GM12878 (cell line): ENCODE measurements around the gene ELFN2.

ENCODE experiments used
- BHLHE40 ChIP-seq, 2 experiments: fragments of 450-650 bp in 1 of 2; IDR thresholded peaks; 2 replicates each; pipeline ENCODE4 v1.6.1; 2011 to 2017; ENCODE audit warnings: low read depth in 2 of 2, borderline replicate concordance in 1 of 2, improper control_type of control experiment in 1 of 2, low read length in 1 of 2, mild to moderate bottlenecking in 1 of 2
- CTCF ChIP-seq, 3 experiments: IDR thresholded peaks in 2 of 3; conservative IDR thresholded peaks in 1 of 3; 2 replicates each; pipeline ENCODE4 v1.5.1; 2011; ENCODE audit warnings: low read depth in 3 of 3, low read length in 3 of 3, mild to moderate bottlenecking in 3 of 3, control low read depth in 2 of 3, moderate library complexity in 2 of 3, inconsistent platforms in 1 of 3, mixed read lengths in 1 of 3; ENCODE audit not compliant: control insufficient read depth in 2 of 3, insufficient read depth in 1 of 3; ENCODE audit errors: extremely low read depth in 1 of 3
- EZH2 ChIP-seq: IDR thresholded peaks from 2 replicates; pipeline ENCODE4 v1.6.1; 2012; ENCODE audit warnings: low read depth, mild to moderate bottlenecking, control low read depth, inconsistent platforms, low read length, borderline replicate concordance; ENCODE audit not compliant: control insufficient read depth
- GABPA ChIP-seq: IDR thresholded peaks from 2 replicates; pipeline ENCODE4 v1.6.1; 2014; ENCODE audit warnings: antibody characterized with exemption, low read depth, mild to moderate bottlenecking, inconsistent platforms
- MXI1 ChIP-seq: fragments of 150-350 bp; IDR thresholded peaks from 2 replicates; pipeline ENCODE4 v1.6.1; 2011; ENCODE audit warnings: low read depth, mild to moderate bottlenecking, inconsistent platforms, low read length, improper control_type of control experiment
- NRF1 ChIP-seq: conservative IDR thresholded peaks from 2 replicates; pipeline ENCODE4 v1.6.1; 2011; ENCODE audit warnings: mild to moderate bottlenecking, low read depth, low read length, improper control_type of control experiment
- RAD51 ChIP-seq: fragments of 450-650 bp; IDR thresholded peaks from 2 replicates; pipeline ENCODE4 v1.6.1; 2016; ENCODE audit warnings: moderate library complexity, mild to moderate bottlenecking, inconsistent platforms
- RFX5 ChIP-seq: IDR thresholded peaks from 2 replicates; pipeline ENCODE4 v1.6.1; 2011; ENCODE audit warnings: low read depth, low read length, improper control_type of control experiment
- STAT1 ChIP-seq: fragments of 450-650 bp; conservative IDR thresholded peaks from 2 replicates; pipeline ENCODE4 v1.6.1; 2014; ENCODE audit warnings: antibody characterized with exemption, mild to moderate bottlenecking
- TCF3 ChIP-seq: IDR thresholded peaks from 2 replicates; pipeline ENCODE4 v1.6.1; 2012; ENCODE audit warnings: low read depth, mild to moderate bottlenecking, low read length, borderline replicate concordance; ENCODE audit not compliant: insufficient read depth
- USF2 ChIP-seq: IDR thresholded peaks from 2 replicates; pipeline ENCODE4 v1.6.1; 2011; ENCODE audit warnings: low read depth, low read length, improper control_type of control experiment, borderline replicate concordance
- ZNF24 ChIP-seq: fragments of 450-650 bp; IDR thresholded peaks from 2 replicates; pipeline ENCODE4 v1.6.1; 2017; ENCODE audit warnings: antibody characterized with exemption, mild to moderate bottlenecking
- ZNF687 ChIP-seq: fragments of 450-650 bp; IDR thresholded peaks from 2 replicates; pipeline ENCODE4 v1.6.1; 2017; ENCODE audit warnings: mild to moderate bottlenecking, moderate library complexity
- ZSCAN29 ChIP-seq: fragments of 450-650 bp; IDR thresholded peaks from 2 replicates; pipeline ENCODE4 v1.6.1; 2017; ENCODE audit warnings: mild to moderate bottlenecking, moderate library complexity

- TF ChIP-seq RFX5: no peak
- TF ChIP-seq ZNF687: no peak
- TF ChIP-seq MXI1: no peak
- no peak for TF ChIP-seq RAD51
- TF ChIP-seq CTCF (IDR thresholded peaks at IDR 0.05 in 2 of 3, conservative IDR thresholded peaks at IDR 0.05 in 1 of 3; ENCODE audit: control insufficient read depth in 2 of 3, extremely low read depth in 1 of 3, insufficient read depth in 1 of 3, low read depth in 3 of 3, low read length in 3 of 3): no peak
- no peak for TF ChIP-seq ZNF24
- TF ChIP-seq TCF3: no peak
- TF ChIP-seq GABPA: no peak
- no peak for TF ChIP-seq BHLHE40 (IDR thresholded peaks at IDR 0.05; ENCODE audit: borderline replicate concordance in 1 of 2, low read depth in 2 of 2, low read length in 1 of 2)
- no peak for TF ChIP-seq USF2
- no peak for TF ChIP-seq NRF1
- TF ChIP-seq EZH2: no peak
- TF ChIP-seq STAT1: no peak
- no peak for TF ChIP-seq ZSCAN29
These were observed 31.9 kb upstream of the ELFN2 start for GRCh38 chr22:37459206-37459605.
